HepG2 (cell line): ENCODE data around the gene RAD1. TPM values are rescaled to one million over a fixed set of nuclear protein-coding genes. Genes with fewer than 3 reads are reported as not detected.

Experiments
- FOXA3 ChIP-seq: IDR thresholded peaks from 2 replicates; pipeline ENCODE4 v1.6.1; 2016; ENCODE audit warnings: missing genetic modification reagents, missing compliant biosample characterization
- FOXK1 ChIP-seq: sonication (generic); formaldehyde crosslinking; IDR thresholded peaks from 2 replicates; pipeline ENCODE4 v1.4.0; 2020; ENCODE audit warnings: low read depth, missing genetic modification reagents, borderline replicate concordance
- KDM2A ChIP-seq: sonication (generic); formaldehyde crosslinking; IDR thresholded peaks from 2 replicates; pipeline ENCODE4 v1.4.0; 2020; ENCODE audit warnings: low read depth, missing genetic modification reagents, borderline replicate concordance
- MAZ ChIP-seq, 2 experiments: sonication (generic) in 1 of 2; formaldehyde crosslinking in 1 of 2; IDR thresholded peaks; 2 replicates each; pipeline versions ENCODE4 v1.5.0 to v1.6.1; 2012 to 2020; ENCODE audit warnings: low read depth in 2 of 2, mild to moderate bottlenecking in 2 of 2, borderline replicate concordance in 1 of 2, improper control_type of control experiment in 1 of 2, low read length in 1 of 2, missing genetic modification reagents in 1 of 2, moderate library complexity in 1 of 2
- NFKB2 ChIP-seq: sonication (generic); formaldehyde crosslinking; IDR thresholded peaks from 2 replicates; pipeline ENCODE4 v1.4.0; 2020; ENCODE audit warnings: missing genetic modification reagents, borderline replicate concordance
- PAWR ChIP-seq: sonication (generic); formaldehyde crosslinking; IDR thresholded peaks from 2 replicates; pipeline ENCODE4 v1.4.0; 2020; ENCODE audit warnings: missing genetic modification reagents, mild to moderate bottlenecking, borderline replicate concordance
- PHF20 ChIP-seq: sonication (generic); formaldehyde crosslinking; IDR thresholded peaks from 2 replicates; pipeline ENCODE4 v1.5.0; 2020; ENCODE audit warnings: mild to moderate bottlenecking, missing genetic modification reagents
- PHF21A ChIP-seq: sonication (generic); formaldehyde crosslinking; IDR thresholded peaks from 2 replicates; pipeline ENCODE4 v1.5.0; 2020; ENCODE audit warnings: mild to moderate bottlenecking, missing genetic modification reagents
- RFX1 ChIP-seq: fragments of 450-650 bp; IDR thresholded peaks from 2 replicates; pipeline ENCODE4 v1.6.1; 2017
- SIX4 ChIP-seq: sonication (generic); formaldehyde crosslinking; IDR thresholded peaks from 2 replicates; pipeline ENCODE4 v1.4.0; 2020; ENCODE audit warnings: missing genetic modification reagents
- ZNF569 ChIP-seq: sonication (generic); formaldehyde crosslinking; IDR thresholded peaks from 2 replicates; pipeline ENCODE4 v1.5.0; 2020; ENCODE audit warnings: mild to moderate bottlenecking, missing genetic modification reagents, moderate library complexity, borderline replicate concordance
- ZNF720 ChIP-seq: sonication (generic); formaldehyde crosslinking; IDR thresholded peaks from 2 replicates; pipeline ENCODE4 v1.4.0; 2020; ENCODE audit warnings: missing genetic modification reagents
- polyA plus RNA-seq, 8 experiments: library from polyadenylated mRNA; depleted of rRNA in 3 of 8; stranded (reverse) in 7 of 8; unstranded in 1 of 8; fragments of >200 nt; fragmentation: Illumina TruSeq in 4 of 8; extraction: Trizol in 4 of 8; gene quantifications; 2 replicates each; pipeline versions ENCODE4 v1.2.1 to v1.2.3, GENCODE V29; 2011 to 2016; ENCODE audit warnings: low read depth in 4 of 8, missing spikeins in 1 of 8, mixed read lengths in 1 of 8; ENCODE audit not compliant: insufficient read depth in 1 of 8
- total RNA-seq, 5 experiments: library from RNA; depleted of rRNA; stranded (reverse); fragments of >200 nt; fragmentation: Illumina TruSeq; extraction: Trizol; gene quantifications; 2 replicates each; pipeline ENCODE4 v1.2.3, GENCODE V29; 2016; ENCODE audit warnings: low read depth in 1 of 5
- TF ChIP-seq, protein P1 (sequence below): sonication (generic); formaldehyde crosslinking; IDR thresholded peaks from 2 replicates; pipeline ENCODE4 v1.5.0; 2020; ENCODE audit warnings: mild to moderate bottlenecking, missing genetic modification reagents, borderline replicate concordance
- TF ChIP-seq, protein P2 (sequence below), 2 experiments: IDR thresholded peaks; 2 replicates each; pipeline ENCODE4 v1.6.1; 2011 to 2012; ENCODE audit warnings: low read length in 2 of 2, borderline replicate concordance in 1 of 2, low read depth in 1 of 2, mild to moderate bottlenecking in 1 of 2, moderate library complexity in 1 of 2
- TF ChIP-seq, protein P3 (sequence below): sonication (generic); formaldehyde crosslinking; IDR thresholded peaks from 2 replicates; pipeline ENCODE4 v1.4.0; 2020; ENCODE audit warnings: missing genetic modification reagents, borderline replicate concordance

The RAD1 gene
- total and polyA plus RNA-seq, 2 of the 13 experiments (the other 11 are each of a cell fraction or from before 2014, with no cell fraction given), result 14.7 to 39.1 TPM

DNA sequence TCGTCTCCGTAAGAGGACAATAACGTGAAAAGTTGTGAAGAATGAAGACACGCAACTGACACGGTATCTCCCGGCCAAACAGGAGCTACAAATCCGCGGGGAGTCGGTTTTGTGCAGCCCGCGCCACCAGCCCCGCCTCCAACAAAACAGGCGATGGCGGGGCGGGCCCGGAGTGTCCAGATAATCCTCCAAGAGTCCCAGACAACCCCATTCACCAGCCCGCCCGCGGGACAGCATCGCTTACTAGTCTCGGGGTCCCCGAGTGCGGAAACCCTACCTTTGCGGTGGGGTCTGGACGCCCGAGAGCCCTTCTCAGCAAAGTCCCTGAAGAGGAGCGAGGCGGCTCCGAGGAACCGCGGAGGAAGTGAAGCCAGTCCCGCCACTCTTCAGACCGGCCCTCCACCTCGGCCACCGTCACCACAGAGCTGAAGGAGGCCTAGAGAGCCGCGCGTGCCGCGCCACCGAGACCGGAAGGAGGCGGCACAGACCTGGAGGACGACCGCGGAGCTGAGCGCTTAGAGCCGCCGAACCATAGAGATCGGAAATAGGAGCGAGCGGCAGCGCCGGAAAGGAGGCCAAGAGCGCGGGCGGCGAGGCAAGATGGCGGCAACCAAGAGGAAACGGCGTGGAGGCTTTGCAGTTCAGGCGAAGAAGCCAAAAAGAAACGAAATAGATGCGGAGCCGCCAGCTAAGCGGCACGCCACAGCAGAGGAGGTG is at the start of gene RAD1, which contains the start of gene BRIX1 (continued):
- TF ChIP-seq, protein P1, sequence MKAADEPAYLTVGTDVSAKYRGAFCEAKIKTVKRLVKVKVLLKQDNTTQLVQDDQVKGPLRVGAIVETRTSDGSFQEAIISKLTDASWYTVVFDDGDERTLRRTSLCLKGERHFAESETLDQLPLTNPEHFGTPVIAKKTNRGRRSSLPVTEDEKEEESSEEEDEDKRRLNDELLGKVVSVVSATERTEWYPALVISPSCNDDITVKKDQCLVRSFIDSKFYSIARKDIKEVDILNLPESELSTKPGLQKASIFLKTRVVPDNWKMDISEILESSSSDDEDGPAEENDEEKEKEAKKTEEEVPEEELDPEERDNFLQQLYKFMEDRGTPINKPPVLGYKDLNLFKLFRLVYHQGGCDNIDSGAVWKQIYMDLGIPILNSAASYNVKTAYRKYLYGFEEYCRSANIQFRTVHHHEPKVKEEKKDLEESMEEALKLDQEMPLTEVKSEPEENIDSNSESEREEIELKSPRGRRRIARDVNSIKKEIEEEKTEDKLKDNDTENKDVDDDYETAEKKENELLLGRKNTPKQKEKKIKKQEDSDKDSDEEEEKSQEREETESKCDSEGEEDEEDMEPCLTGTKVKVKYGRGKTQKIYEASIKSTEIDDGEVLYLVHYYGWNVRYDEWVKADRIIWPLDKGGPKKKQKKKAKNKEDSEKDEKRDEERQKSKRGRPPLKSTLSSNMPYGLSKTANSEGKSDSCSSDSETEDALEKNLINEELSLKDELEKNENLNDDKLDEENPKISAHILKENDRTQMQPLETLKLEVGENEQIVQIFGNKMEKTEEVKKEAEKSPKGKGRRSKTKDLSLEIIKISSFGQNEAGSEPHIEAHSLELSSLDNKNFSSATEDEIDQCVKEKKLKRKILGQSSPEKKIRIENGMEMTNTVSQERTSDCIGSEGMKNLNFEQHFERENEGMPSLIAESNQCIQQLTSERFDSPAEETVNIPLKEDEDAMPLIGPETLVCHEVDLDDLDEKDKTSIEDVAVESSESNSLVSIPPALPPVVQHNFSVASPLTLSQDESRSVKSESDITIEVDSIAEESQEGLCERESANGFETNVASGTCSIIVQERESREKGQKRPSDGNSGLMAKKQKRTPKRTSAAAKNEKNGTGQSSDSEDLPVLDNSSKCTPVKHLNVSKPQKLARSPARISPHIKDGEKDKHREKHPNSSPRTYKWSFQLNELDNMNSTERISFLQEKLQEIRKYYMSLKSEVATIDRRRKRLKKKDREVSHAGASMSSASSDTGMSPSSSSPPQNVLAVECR (CRISPR knock-in tag), result peak; percentile 98
- TF ChIP-seq RFX1, result no peak
- peak; percentile 32; the same call in 1 of the 2 replicates for TF ChIP-seq NFKB2 (CRISPR knock-in tag)
- peak; percentile 63 for TF ChIP-seq FOXA3
- TF ChIP-seq, protein P2, sequence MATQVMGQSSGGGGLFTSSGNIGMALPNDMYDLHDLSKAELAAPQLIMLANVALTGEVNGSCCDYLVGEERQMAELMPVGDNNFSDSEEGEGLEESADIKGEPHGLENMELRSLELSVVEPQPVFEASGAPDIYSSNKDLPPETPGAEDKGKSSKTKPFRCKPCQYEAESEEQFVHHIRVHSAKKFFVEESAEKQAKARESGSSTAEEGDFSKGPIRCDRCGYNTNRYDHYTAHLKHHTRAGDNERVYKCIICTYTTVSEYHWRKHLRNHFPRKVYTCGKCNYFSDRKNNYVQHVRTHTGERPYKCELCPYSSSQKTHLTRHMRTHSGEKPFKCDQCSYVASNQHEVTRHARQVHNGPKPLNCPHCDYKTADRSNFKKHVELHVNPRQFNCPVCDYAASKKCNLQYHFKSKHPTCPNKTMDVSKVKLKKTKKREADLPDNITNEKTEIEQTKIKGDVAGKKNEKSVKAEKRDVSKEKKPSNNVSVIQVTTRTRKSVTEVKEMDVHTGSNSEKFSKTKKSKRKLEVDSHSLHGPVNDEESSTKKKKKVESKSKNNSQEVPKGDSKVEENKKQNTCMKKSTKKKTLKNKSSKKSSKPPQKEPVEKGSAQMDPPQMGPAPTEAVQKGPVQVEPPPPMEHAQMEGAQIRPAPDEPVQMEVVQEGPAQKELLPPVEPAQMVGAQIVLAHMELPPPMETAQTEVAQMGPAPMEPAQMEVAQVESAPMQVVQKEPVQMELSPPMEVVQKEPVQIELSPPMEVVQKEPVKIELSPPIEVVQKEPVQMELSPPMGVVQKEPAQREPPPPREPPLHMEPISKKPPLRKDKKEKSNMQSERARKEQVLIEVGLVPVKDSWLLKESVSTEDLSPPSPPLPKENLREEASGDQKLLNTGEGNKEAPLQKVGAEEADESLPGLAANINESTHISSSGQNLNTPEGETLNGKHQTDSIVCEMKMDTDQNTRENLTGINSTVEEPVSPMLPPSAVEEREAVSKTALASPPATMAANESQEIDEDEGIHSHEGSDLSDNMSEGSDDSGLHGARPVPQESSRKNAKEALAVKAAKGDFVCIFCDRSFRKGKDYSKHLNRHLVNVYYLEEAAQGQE (IDR thresholded peaks at IDR 0.05; ENCODE audit: borderline replicate concordance in 1 of 2, low read depth in 1 of 2, low read length in 2 of 2), result peak in 1 of 2 experiments; percentile 56; a peak in 1 of 4 replicates
- no peak for TF ChIP-seq ZNF569 (CRISPR knock-in tag)
- TF ChIP-seq MAZ (IDR thresholded peaks at IDR 0.05; ENCODE audit: borderline replicate concordance, low read depth, low read length), result peak; percentile 10; the same call in 1 of the 2 replicates
- peak; percentile 67; the same call in 1 of the 2 replicates for TF ChIP-seq MAZ (CRISPR knock-in tag; IDR thresholded peaks at IDR 0.05; ENCODE audit: low read depth)
- peak; percentile 98 for TF ChIP-seq PHF20
- TF ChIP-seq FOXK1 (CRISPR knock-in tag), result peak; percentile 65; the same call in 1 of the 2 replicates
- TF ChIP-seq ZNF720 (CRISPR knock-in tag), result no peak
- peak; percentile 73 for TF ChIP-seq PHF21A (CRISPR knock-in tag)
- TF ChIP-seq, protein P3, sequence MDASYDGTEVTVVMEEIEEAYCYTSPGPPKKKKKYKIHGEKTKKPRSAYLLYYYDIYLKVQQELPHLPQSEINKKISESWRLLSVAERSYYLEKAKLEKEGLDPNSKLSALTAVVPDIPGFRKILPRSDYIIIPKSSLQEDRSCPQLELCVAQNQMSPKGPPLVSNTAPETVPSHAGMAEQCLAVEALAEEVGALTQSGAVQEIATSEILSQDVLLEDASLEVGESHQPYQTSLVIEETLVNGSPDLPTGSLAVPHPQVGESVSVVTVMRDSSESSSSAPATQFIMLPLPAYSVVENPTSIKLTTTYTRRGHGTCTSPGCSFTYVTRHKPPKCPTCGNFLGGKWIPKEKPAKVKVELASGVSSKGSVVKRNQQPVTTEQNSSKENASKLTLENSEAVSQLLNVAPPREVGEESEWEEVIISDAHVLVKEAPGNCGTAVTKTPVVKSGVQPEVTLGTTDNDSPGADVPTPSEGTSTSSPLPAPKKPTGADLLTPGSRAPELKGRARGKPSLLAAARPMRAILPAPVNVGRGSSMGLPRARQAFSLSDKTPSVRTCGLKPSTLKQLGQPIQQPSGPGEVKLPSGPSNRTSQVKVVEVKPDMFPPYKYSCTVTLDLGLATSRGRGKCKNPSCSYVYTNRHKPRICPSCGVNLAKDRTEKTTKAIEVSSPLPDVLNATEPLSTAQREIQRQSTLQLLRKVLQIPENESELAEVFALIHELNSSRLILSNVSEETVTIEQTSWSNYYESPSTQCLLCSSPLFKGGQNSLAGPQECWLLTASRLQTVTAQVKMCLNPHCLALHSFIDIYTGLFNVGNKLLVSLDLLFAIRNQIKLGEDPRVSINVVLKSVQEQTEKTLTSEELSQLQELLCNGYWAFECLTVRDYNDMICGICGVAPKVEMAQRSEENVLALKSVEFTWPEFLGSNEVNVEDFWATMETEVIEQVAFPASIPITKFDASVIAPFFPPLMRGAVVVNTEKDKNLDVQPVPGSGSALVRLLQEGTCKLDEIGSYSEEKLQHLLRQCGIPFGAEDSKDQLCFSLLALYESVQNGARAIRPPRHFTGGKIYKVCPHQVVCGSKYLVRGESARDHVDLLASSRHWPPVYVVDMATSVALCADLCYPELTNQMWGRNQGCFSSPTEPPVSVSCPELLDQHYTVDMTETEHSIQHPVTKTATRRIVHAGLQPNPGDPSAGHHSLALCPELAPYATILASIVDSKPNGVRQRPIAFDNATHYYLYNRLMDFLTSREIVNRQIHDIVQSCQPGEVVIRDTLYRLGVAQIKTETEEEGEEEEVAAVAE (CRISPR knock-in tag), result peak; percentile 64; the same call in 1 of the 2 replicates
- peak; percentile 98 for TF ChIP-seq KDM2A (CRISPR knock-in tag)
- peak; percentile 52; the same call in 1 of the 2 replicates for TF ChIP-seq SIX4 (CRISPR knock-in tag)
- peak; percentile 84; the same call in 1 of the 2 replicates for TF ChIP-seq PAWR (CRISPR knock-in tag)
